ENCODE measurements around the gene RETN.

- TF ChIP-seq CTCF (conservative IDR thresholded peaks at IDR 0.05; ENCODE audit: low read length) (no peak), EZH2phosphoT487 (IDR thresholded peaks at IDR 0.05; ENCODE audit: borderline replicate concordance) (no peak)
These were observed 3.8 kb upstream of the RETN start for GRCh38 chr19:7665076-7665475.

Measured in Loucy (cell line).